Keratinocyte (primary cell): Measurements from ENCODE around the gene COQ4.

Experiments
- CTCF ChIP-seq, 3 experiments: IDR thresholded peaks in 1 of 3; conservative IDR thresholded peaks in 1 of 3; optimal IDR thresholded peaks in 1 of 3; 2 replicates in 2 of 3; 3 replicates in 1 of 3; pipeline versions ENCODE3 to v1.5.1; 2011; ENCODE audit warnings: low read length in 3 of 3, mild to moderate bottlenecking in 3 of 3, moderate library complexity in 2 of 3, control low read depth in 1 of 3, inconsistent platforms in 1 of 3; ENCODE audit not compliant: insufficient read depth in 2 of 3; ENCODE audit errors: extremely low read depth in 1 of 3
- EZH2 ChIP-seq: IDR thresholded peaks from one replicate; pipeline ENCODE4 v1.6.1; 2012; ENCODE audit warnings: inconsistent platforms, mild to moderate bottlenecking, low read length, moderate library complexity

GRCh38 chr9:128340691-128341434 is 18.2 kb downstream of the COQ4 start:
- TF ChIP-seq CTCF (optimal IDR thresholded peaks at IDR 0.05 in 1 of 3, IDR thresholded peaks at IDR 0.05 in 1 of 3, conservative IDR thresholded peaks at IDR 0.05 in 1 of 3; ENCODE audit: extremely low read depth in 1 of 3, insufficient read depth in 2 of 3, low read length in 3 of 3) (no peak), EZH2 (no peak)
